HCT116 (cell line): ENCODE data around the gene NNT. TPM values are rescaled to one million over a fixed set of nuclear protein-coding genes. Genes with fewer than 3 reads are reported as not detected.

ENCODE experiments used
- ATAC-seq: fragments of 200-7000 bp; cut with Tn5 transposase; 2 replicates; pipeline ENCODE4 v1.9.1; 2020; ENCODE audit warnings: mild to moderate bottlenecking, moderate library complexity
- BruUV-seq: library from RNA; stranded (reverse); fragments of 400-500 nt; replicated peaks from 2 replicates; lab custom pipeline; 2021; lab: Mats Ljungman, UMichigan
- CTCF ChIA-PET: fragments of 300-600 bp; sonication (Branson Sonifier 250); formaldehyde crosslinking; loops from one replicate; lab custom pipeline; 2021; ENCODE audit warnings: antibody characterized with exemption; lab: Charles Lee
- POLR2A ChIA-PET: fragments of 300-600, 350-600 bp; sonication (Branson Sonifier 250); formaldehyde crosslinking; loops from one replicate; lab custom pipeline; 2021; ENCODE audit warnings: antibody characterized with exemption; lab: Charles Lee
- RAD21 ChIA-PET, 2 experiments: fragments of 300-600 bp; sonication (Branson Sonifier 250); formaldehyde crosslinking; loops; one replicate each; lab custom pipeline; 2023; ENCODE audit warnings: low total read pairs in 2 of 2; ENCODE audit not compliant: uncharacterized antibody in 2 of 2, unreplicated experiment in 2 of 2, low non-redundant PET in 1 of 2; lab: Charles Lee
- DNase-seq: peaks from one replicate; pipeline ENCODE4 v3.0.0-alpha.2; 2010; ENCODE audit warnings: low read depth, low spot score
- H2AFZ ChIP-seq: fragments of 200-600 bp; shearing (Covaris generic), sonication (generic); 2 replicates; pipeline ENCODE4 v1.6.1; 2017; ENCODE audit warnings: low read depth, mixed run types, mixed read lengths, antibody characterized with exemption, low read length; ENCODE audit not compliant: poor library complexity, severe bottlenecking
- H3K27ac ChIP-seq: 2 replicates; pipeline ENCODE4 v1.5.1; 2012; ENCODE audit warnings: low read depth, low read length
- H3K27me3 ChIP-seq: fragments of 200-600 bp; sonication (generic); 2 replicates; pipeline ENCODE4 v1.6.1; 2016; ENCODE audit warnings: mixed run types, low read length, mixed read lengths; ENCODE audit not compliant: insufficient read depth
- H3K36me3 ChIP-seq, 2 experiments: fragments of 200-500 bp in 1 of 2; fragments of 200-600 bp in 1 of 2; sonication (Bioruptor generic) in 1 of 2; sonication (generic) in 1 of 2; 2 replicates each; pipeline versions ENCODE4 v1.5.1 to v1.6.1; 2014 to 2016; ENCODE audit warnings: low read length in 2 of 2, inconsistent platforms in 1 of 2, mixed read lengths in 1 of 2, mixed run types in 1 of 2; ENCODE audit not compliant: insufficient read depth in 2 of 2, control insufficient read depth in 1 of 2
- H3K4me1 ChIP-seq, 2 experiments: fragments of 200-600 bp in 1 of 2; sonication (generic) in 1 of 2; 2 replicates each; pipeline versions ENCODE4 v1.5.1 to v1.6.1; 2012 to 2017; ENCODE audit warnings: low read length in 2 of 2, inconsistent platforms in 1 of 2, mild to moderate bottlenecking in 1 of 2, mixed read lengths in 1 of 2, mixed run types in 1 of 2, moderate library complexity in 1 of 2; ENCODE audit not compliant: insufficient read depth in 2 of 2, control insufficient read depth in 1 of 2
- H3K4me2 ChIP-seq: fragments of 200-600 bp; sonication (generic); 2 replicates; pipeline ENCODE4 v1.6.1; 2017; ENCODE audit warnings: mixed run types, low read length, mixed read lengths
- H3K4me3 ChIP-seq, 2 experiments: fragments of 200-600 bp in 1 of 2; sonication (generic) in 1 of 2; replicated peaks in 1 of 2; 2 replicates each; pipeline ENCODE4 v1.5.1; 2011 to 2016; ENCODE audit warnings: low read length in 2 of 2, control low read depth in 1 of 2, low read depth in 1 of 2, mild to moderate bottlenecking in 1 of 2, mixed read lengths in 1 of 2, mixed run types in 1 of 2
- H3K79me2 ChIP-seq: fragments of 200-600 bp; sonication (generic); 2 replicates; pipeline ENCODE4 v1.6.1; 2017; ENCODE audit warnings: mild to moderate bottlenecking, mixed run types, low read length, moderate library complexity, mixed read lengths; ENCODE audit not compliant: insufficient read depth
- H3K9ac ChIP-seq: fragments of 200-600 bp; sonication (generic); 2 replicates; pipeline ENCODE4 v1.6.1; 2016; ENCODE audit warnings: low read length, mixed read lengths
- H3K9me2 ChIP-seq: fragments of 200-600 bp; sonication (generic), shearing (Covaris generic); 2 replicates; pipeline ENCODE4 v1.6.1; 2017; ENCODE audit warnings: mixed run types, mild to moderate bottlenecking, moderate library complexity; ENCODE audit not compliant: insufficient read depth
- H3K9me3 ChIP-seq, 2 experiments: fragments of 200-500 bp in 1 of 2; fragments of 200-600 bp in 1 of 2; sonication (Bioruptor generic) in 1 of 2; sonication (generic) in 1 of 2; 2 replicates each; pipeline ENCODE4 v1.6.1; 2014 to 2017; ENCODE audit warnings: low read length in 2 of 2, mixed read lengths in 2 of 2, inconsistent platforms in 1 of 2, low read depth in 1 of 2, mild to moderate bottlenecking in 1 of 2, mixed run types in 1 of 2, moderate library complexity in 1 of 2; ENCODE audit not compliant: control insufficient read depth in 1 of 2, insufficient read depth in 1 of 2
- H4K20me1 ChIP-seq: fragments of 200-600 bp; sonication (generic), shearing (Covaris generic); 2 replicates; pipeline ENCODE4 v1.6.1; 2017; ENCODE audit warnings: mixed run types, mild to moderate bottlenecking, moderate library complexity; ENCODE audit not compliant: insufficient read depth
- CEBPB ChIP-seq: IDR thresholded peaks from 2 replicates; pipeline ENCODE4 v1.6.1; 2012; ENCODE audit warnings: low read depth
- EZH2 ChIP-seq: fragments of 200-600 bp; sonication (generic); IDR thresholded peaks from 2 replicates; pipeline ENCODE4 v1.6.1; 2017; ENCODE audit warnings: antibody characterized with exemption, mixed run types
- POLR2A ChIP-seq: IDR thresholded peaks from 2 replicates; pipeline ENCODE4 v1.7.0; 2011; ENCODE audit warnings: borderline replicate concordance; ENCODE audit not compliant: insufficient read depth, insufficient read length; ENCODE audit errors: extremely low read depth
- POLR2AphosphoS5 ChIP-seq: IDR thresholded peaks from 2 replicates; pipeline ENCODE4 v1.6.1; 2011; ENCODE audit warnings: mild to moderate bottlenecking, low read depth, low read length, moderate library complexity
- SIN3A ChIP-seq: IDR thresholded peaks from 2 replicates; pipeline ENCODE4 v1.6.1; 2012; ENCODE audit warnings: low read depth
- SP1 ChIP-seq: IDR thresholded peaks from 2 replicates; pipeline ENCODE4 v1.6.1; 2012; ENCODE audit warnings: low read depth
- SRF ChIP-seq: IDR thresholded peaks from 2 replicates; pipeline ENCODE4 v1.6.1; 2012; ENCODE audit warnings: low read depth
- TCF7L2 ChIP-seq: IDR thresholded peaks from 2 replicates; pipeline ENCODE4 v1.7.0; 2011; ENCODE audit warnings: borderline replicate concordance, inconsistent platforms; ENCODE audit not compliant: insufficient read depth, insufficient read length; ENCODE audit errors: extremely low read depth
- YY1 ChIP-seq: IDR thresholded peaks from 2 replicates; pipeline ENCODE4 v1.6.1; 2011; ENCODE audit warnings: low read length, low read depth, moderate library complexity, mild to moderate bottlenecking; ENCODE audit not compliant: insufficient replicate concordance; ENCODE audit errors: extremely low read depth
- ZFX ChIP-seq: fragments of 450-650 bp; IDR thresholded peaks from 2 replicates; pipeline ENCODE4 v1.6.1; 2017
- intact Hi-C: fragments of 100-400 bp; cut with micrococcal nuclease; formaldehyde crosslinking; loops from 2 replicates; pipeline ENCODE4 v1.10.0; 2022
- total RNA-seq: library from RNA; stranded (reverse); gene quantifications from one replicate; pipeline ENCODE4 v1.2.1, GENCODE V29; 2021; ENCODE audit not compliant: unreplicated experiment
- TF ChIP-seq, protein P1 (sequence below): IDR thresholded peaks from 2 replicates; pipeline ENCODE4 v1.6.1; 2012
- TF ChIP-seq, protein P2 (sequence below): IDR thresholded peaks from 2 replicates; pipeline ENCODE4 v1.6.1; 2011; ENCODE audit warnings: mild to moderate bottlenecking, low read length, moderate library complexity; ENCODE audit not compliant: insufficient replicate concordance; ENCODE audit errors: extremely low read depth
- TF ChIP-seq, protein P3 (sequence below): IDR thresholded peaks from 2 replicates; pipeline ENCODE4 v1.6.1; 2012

The NNT gene
- total RNA-seq, 1 experiment from 2014 or later = 0.32 TPM

DNA sequence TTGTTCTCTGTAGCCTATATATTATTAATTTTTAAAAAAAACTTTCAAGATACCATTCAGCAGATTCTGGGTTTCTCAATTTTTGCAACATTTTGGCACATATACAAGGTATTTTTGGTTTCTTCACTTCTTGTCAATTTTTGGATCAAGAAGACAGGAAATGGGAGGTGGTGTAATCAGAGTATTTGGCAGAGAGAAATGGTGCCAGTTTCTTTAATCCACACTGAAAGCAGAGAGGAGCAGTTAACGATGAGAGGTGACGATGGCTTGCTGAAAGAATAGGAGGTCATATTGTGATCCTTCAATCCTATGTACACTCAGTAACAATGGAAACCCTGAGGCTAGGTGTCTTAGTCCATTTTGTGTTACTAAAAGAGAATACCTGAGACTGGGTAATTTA lies 16.4 kb downstream of the NNT start:
- ATAC-seq (no peak), DNase-seq (no peak)
- intact Hi-C loops = no loop called here
- Histone ChIP-seq H3K9me3 (no peaks in the 10 kb centered on the region), H4K20me1 (no peaks in the 10 kb centered on the region), H3K4me3 (no peak overlapping the region), H3K27ac (no peak overlapping the region), H3K36me3 (no peaks in the 10 kb centered on the region), H2AFZ (no peak overlapping the region)
- ChIA-PET CTCF (interaction anchor here (1.3 kb wide), 1 partner anchor 12 kb away, joined by 5 read pairs; no protein-coding TSS in a partner anchor), RAD21 (no interaction called here), POLR2A (no interaction called here)
- TF ChIP-seq POLR2A (no peak), EZH2 (no peak), ZFX (no peak), POLR2AphosphoS5 (no peak), CEBPB (no peak), TCF7L2 (no peak)
- TF ChIP-seq, protein P1, sequence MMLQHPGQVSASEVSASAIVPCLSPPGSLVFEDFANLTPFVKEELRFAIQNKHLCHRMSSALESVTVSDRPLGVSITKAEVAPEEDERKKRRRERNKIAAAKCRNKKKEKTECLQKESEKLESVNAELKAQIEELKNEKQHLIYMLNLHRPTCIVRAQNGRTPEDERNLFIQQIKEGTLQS = no peak
- TF ChIP-seq, protein P2, sequence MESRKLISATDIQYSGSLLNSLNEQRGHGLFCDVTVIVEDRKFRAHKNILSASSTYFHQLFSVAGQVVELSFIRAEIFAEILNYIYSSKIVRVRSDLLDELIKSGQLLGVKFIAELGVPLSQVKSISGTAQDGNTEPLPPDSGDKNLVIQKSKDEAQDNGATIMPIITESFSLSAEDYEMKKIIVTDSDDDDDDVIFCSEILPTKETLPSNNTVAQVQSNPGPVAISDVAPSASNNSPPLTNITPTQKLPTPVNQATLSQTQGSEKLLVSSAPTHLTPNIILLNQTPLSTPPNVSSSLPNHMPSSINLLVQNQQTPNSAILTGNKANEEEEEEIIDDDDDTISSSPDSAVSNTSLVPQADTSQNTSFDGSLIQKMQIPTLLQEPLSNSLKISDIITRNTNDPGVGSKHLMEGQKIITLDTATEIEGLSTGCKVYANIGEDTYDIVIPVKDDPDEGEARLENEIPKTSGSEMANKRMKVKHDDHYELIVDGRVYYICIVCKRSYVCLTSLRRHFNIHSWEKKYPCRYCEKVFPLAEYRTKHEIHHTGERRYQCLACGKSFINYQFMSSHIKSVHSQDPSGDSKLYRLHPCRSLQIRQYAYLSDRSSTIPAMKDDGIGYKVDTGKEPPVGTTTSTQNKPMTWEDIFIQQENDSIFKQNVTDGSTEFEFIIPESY = no peak
- TF ChIP-seq, all 23 proteins: peak for 0
- Histone ChIP-seq H3K79me2 (no peaks in the 10 kb centered on the region), H3K4me1 (no peaks in the 10 kb centered on the region), H3K4me2 (no peak overlapping the region), H3K27me3 (no peaks in the 10 kb centered on the region), H3K9me2 (no peaks in the 10 kb centered on the region), H3K9ac (no peak overlapping the region)
- BruUV-seq = no TSS peak

DNA sequence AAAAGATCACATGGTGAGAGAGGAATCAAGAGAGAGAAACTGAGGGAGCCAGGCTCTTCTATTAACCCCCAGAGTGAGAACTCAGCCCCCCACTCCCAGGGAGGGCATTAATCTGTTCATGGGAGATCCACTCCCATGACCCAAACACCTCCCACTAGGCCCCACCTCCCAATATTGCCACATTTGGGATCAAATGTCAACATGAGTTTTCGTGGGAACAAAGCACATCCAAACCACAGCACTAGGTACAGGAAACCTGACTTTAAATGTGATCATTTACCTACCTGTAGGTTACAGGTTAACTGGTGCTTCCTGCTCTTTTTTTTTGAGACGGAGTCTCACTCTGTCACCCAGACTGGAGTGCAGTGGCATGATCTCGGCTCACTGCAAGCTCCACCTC lies 16.9 kb downstream of the NNT start:
- no peaks in the 10 kb centered on the region for H3K9me3 ChIP-seq
- ChIA-PET RAD21 (no interaction called here), POLR2A (no interaction called here), CTCF (no interaction called here)
- H3K9me2 ChIP-seq = no peaks in the 10 kb centered on the region
- no peak overlapping the region for H3K27ac ChIP-seq
- no peaks in the 10 kb centered on the region for H3K36me3 ChIP-seq
- TF ChIP-seq, protein P3, sequence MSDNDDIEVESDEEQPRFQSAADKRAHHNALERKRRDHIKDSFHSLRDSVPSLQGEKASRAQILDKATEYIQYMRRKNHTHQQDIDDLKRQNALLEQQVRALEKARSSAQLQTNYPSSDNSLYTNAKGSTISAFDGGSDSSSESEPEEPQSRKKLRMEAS = no peak
- TF ChIP-seq SP1 = no peak
- no peak for TF ChIP-seq SRF
- TF ChIP-seq ZFX = no peak
- no peak for TF ChIP-seq EZH2
- TF ChIP-seq SIN3A = no peak
- no peak for TF ChIP-seq YY1
- no peak overlapping the region for H3K4me2 ChIP-seq
- no peaks in the 10 kb centered on the region for H3K79me2 ChIP-seq
- H2AFZ ChIP-seq = no peak overlapping the region
- ATAC-seq = no peak
- no peak overlapping the region for H3K4me3 ChIP-seq
- DNase-seq = no peak
- no peaks in the 10 kb centered on the region for H3K27me3 ChIP-seq
- intact Hi-C loops = no loop called here
- no peaks in the 10 kb centered on the region for H4K20me1 ChIP-seq
- H3K9ac ChIP-seq = no peak overlapping the region
- BruUV-seq = no TSS peak
- H3K4me1 ChIP-seq = no peaks in the 10 kb centered on the region
